Adrenal gland (tissue), 12 donors: ENCODE results near the gene MAIP1. TPM values are rescaled to one million over a fixed set of nuclear protein-coding genes. Genes with fewer than 3 reads are reported as not detected.

ENCODE experiments used
- DNase-seq, 7 donors: peaks; one replicate each; pipeline ENCODE4 v3.0.0-alpha.2; 2019 to 2020
- H3K27ac ChIP-seq, 5 donors: fragments of 200-600 bp; sonication (generic) in 4 of 5; 1 replicate in 3 of 5; 2 replicates in 2 of 5; pipeline versions ENCODE4 v1.5.1 to v1.8.0; 2016 to 2020; ENCODE audit warnings: mild to moderate bottlenecking in 1 of 5
- H3K27me3 ChIP-seq: fragments of 200-600 bp; 2 replicates; pipeline ENCODE4 v1.8.0; 2021
- H3K36me3 ChIP-seq, 2 donors: fragments of 200-600 bp; replicated peaks in 1 of 2; 1 replicate in 1 of 2; 2 replicates in 1 of 2; pipeline versions ENCODE4 v1.5.1 to v1.8.0; 2018 to 2022
- H3K4me1 ChIP-seq, 2 donors: fragments of 200-600 bp; replicated peaks in 1 of 2; 1 replicate in 1 of 2; 2 replicates in 1 of 2; pipeline versions ENCODE4 v1.5.1 to v1.8.0; 2018 to 2021
- H3K4me3 ChIP-seq, 4 donors: fragments of 200-600 bp; sonication (generic) in 3 of 4; one replicate each; pipeline ENCODE4 v1.5.1; 2016 to 2018
- H3K9me3 ChIP-seq, 3 donors: fragments of 200-600 bp; sonication (generic) in 1 of 3; replicated peaks in 1 of 3; 1 replicate in 2 of 3; 2 replicates in 1 of 3; pipeline versions ENCODE4 v1.5.1 to v1.8.0; 2016 to 2021
- POLR2A ChIP-seq, 2 donors: fragments of 450-650 bp; IDR thresholded peaks; one replicate each; pipeline ENCODE4 v1.6.1; 2017; ENCODE audit warnings: antibody characterized with exemption in 2 of 2, mild to moderate bottlenecking in 2 of 2, moderate library complexity in 1 of 2
- whole genome bisulfite sequencing, 4 donors: extraction: QIAGEN DNeasy Blood & Tissue Kit in 2 of 4; methylation state at CpG; one replicate each; pipeline versions ENCODE4 v1.1.5 to v1.1.7; 2013 to 2017; 5-methylcytosine and 5-hydroxymethylcytosine counted together
- intact Hi-C, 2 donors: fragments of 100-400 bp; cut with DNase I; formaldehyde crosslinking; loops; one replicate each; pipeline versions ENCODE4 v1.14.1 to v1.15.0; 2022 to 2023
- polyA plus RNA-seq, 3 donors: library from polyadenylated mRNA; stranded (reverse); fragments of 200-250 nt in 2 of 3; fragments of 350-450 nt in 1 of 3; fragmentation: Illumina TruSeq in 1 of 3; extraction: RNeasy Lipid Tissue Mini Kit (QIAGEN cat#74804) in 1 of 3; gene quantifications; one replicate each; pipeline ENCODE4 v1.2.3, GENCODE V29; 2013 to 2014
- total RNA-seq, 9 donors: library from RNA; depleted of rRNA in 4 of 9; stranded (reverse); fragments of >200 nt in 4 of 9; fragments of 120-200 nt in 1 of 9; fragmentation: NEBNext Ultra II Directional in 1 of 9; extraction: Animal tissue kit (Norgen Biotek cat#: 25700) in 1 of 9; gene quantifications; one replicate each; pipeline versions ENCODE4 v1.1.0 to v1.2.4, GENCODE V29; 2013 to 2023
- TF ChIP-seq, protein P1 (sequence below), 6 experiments: fragments of 450-650 bp in 4 of 6; fragments of 200-600 bp in 2 of 6; sonication (generic) in 1 of 6; IDR thresholded peaks; 1 replicate in 5 of 6; 2 replicates in 1 of 6; pipeline versions ENCODE4 v1.5.1 to v1.8.0; 2016 to 2021; ENCODE audit warnings: antibody characterized with exemption in 6 of 6, mild to moderate bottlenecking in 2 of 6, moderate library complexity in 1 of 6
- donor health status: healthy with polysubstance abuse.
- donor health status: Bipolar disorder and iron deficiency.
- donor health status: DM: yes; HTN: yes; CAD: no.
- donor health status: DM: no; HTN: no; CAD: no.
- donor health status: DM: no; HTN: no; CAD: no.
- donor health status: DM: yes; HTN: yes; CAD: no.

Gene MAIP1
- total and polyA plus RNA-seq, 12 donors, result 6.6 to 55.4 (median 26.3) TPM

DNA sequence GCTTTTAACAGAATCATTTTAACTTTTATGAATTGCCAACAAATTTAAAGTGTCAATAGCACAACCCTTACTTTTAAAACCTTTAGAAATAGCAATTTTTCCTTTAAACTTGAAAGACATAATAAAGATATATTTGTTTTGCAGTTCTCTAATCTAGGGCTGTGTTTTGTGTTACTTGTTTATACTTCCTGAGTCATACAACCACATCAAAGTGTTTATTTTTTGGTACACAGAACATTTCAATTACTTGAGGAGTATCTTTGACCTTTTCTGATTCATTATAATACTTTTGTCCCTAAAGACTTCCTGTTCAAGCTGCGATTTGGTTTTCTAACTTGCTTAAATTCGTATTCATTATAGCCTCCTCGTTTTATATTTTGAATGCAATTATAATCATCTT lies 21.9 kb upstream of the MAIP1 start:
- WGBS, 4 donors, result 29 to 43% (median 34%) methylated on average over 3 of the region's 3 CpGs
- TF ChIP-seq POLR2A (IDR thresholded peaks at IDR 0.05), result no peak
- TF ChIP-seq, protein P1, sequence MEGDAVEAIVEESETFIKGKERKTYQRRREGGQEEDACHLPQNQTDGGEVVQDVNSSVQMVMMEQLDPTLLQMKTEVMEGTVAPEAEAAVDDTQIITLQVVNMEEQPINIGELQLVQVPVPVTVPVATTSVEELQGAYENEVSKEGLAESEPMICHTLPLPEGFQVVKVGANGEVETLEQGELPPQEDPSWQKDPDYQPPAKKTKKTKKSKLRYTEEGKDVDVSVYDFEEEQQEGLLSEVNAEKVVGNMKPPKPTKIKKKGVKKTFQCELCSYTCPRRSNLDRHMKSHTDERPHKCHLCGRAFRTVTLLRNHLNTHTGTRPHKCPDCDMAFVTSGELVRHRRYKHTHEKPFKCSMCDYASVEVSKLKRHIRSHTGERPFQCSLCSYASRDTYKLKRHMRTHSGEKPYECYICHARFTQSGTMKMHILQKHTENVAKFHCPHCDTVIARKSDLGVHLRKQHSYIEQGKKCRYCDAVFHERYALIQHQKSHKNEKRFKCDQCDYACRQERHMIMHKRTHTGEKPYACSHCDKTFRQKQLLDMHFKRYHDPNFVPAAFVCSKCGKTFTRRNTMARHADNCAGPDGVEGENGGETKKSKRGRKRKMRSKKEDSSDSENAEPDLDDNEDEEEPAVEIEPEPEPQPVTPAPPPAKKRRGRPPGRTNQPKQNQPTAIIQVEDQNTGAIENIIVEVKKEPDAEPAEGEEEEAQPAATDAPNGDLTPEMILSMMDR (IDR thresholded peaks at IDR 0.05), result no peak
- intact Hi-C loops, result no loop called here

GRCh38 chr2:199936554-199936953 lies 18.8 kb upstream of the MAIP1 start:
- Histone ChIP-seq H3K27me3 (no peaks in the 10 kb centered on the region), H3K9me3 (no peaks in the 10 kb centered on the region), H3K4me3 (no peak overlapping the region), H3K27ac (no peak overlapping the region), H3K36me3 (peaks cover 0 to 36% of the 10 kb centered on the region in 2 donors), H3K4me1 (peaks cover 9 to 41% of the 10 kb centered on the region in 2 donors)
- intact Hi-C loops, result no loop called here
- DNase-seq, result no peak
- TF ChIP-seq, protein P1 (IDR thresholded peaks at IDR 0.05), result no peak
- no peak for TF ChIP-seq POLR2A (IDR thresholded peaks at IDR 0.05)
- 80 to 94% (median 89%) methylated on average over 2 of the region's 2 CpGs for WGBS, 4 donors

More for the DNA sequence above, 21.9 kb upstream of the MAIP1 start:
- H3K4me3 ChIP-seq, result no peak overlapping the region
- peaks cover 0 to 39% of the 10 kb centered on the region in 2 donors for H3K36me3 ChIP-seq
- H3K27ac ChIP-seq, result no peak overlapping the region
- no peaks in the 10 kb centered on the region for H3K9me3 ChIP-seq
- no peaks in the 10 kb centered on the region for H3K27me3 ChIP-seq
- H3K4me1 ChIP-seq, result peaks cover 9 to 53% of the 10 kb centered on the region in 2 donors
- no peak for DNase-seq

DNA sequence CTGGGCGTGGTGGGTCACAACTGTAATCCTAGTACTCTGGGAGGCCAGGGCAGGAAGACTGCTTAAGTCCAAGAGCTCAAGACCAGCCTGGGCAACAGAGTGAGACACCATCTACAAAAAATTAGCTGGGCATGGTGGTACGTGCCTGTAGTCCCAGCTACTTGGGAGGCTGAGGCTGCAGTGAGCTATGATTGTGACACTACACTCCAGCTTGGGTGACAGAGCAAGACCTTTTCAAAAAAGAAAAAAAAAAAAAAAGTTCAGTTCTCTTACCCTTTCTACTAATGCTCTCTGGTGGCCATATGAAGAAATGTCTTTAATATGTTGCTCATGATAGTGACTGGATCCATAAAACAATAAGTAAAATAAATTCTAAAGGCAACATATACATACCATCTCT lies 15.0 kb upstream of the MAIP1 start:
- no peak overlapping the region for H3K27ac ChIP-seq
- intact Hi-C loops, result loop anchor here in 1 of 2 donors (10.0 kb wide), 1 partner anchor 86 kb away; the partner anchor contains the start of gene FTCDNL1
- no peaks in the 10 kb centered on the region for H3K9me3 ChIP-seq
- TF ChIP-seq POLR2A (IDR thresholded peaks at IDR 0.05), result no peak
- TF ChIP-seq, protein P1 (IDR thresholded peaks at IDR 0.05), result peak; percentile 18 to 64 (median 46)
- H3K27me3 ChIP-seq, result no peaks in the 10 kb centered on the region
- H3K36me3 ChIP-seq, result peaks cover 0 to 15% of the 10 kb centered on the region in 2 donors
- 62 to 79% (median 75%) methylated on average over 2 of the region's 2 CpGs for WGBS, 4 donors
- H3K4me1 ChIP-seq, result peaks cover 12 to 19% of the 10 kb centered on the region in 2 donors
- DNase-seq, result peak in 4 of 7 donors; percentile 28 to 51 (median 40)
- H3K4me3 ChIP-seq, result no peak overlapping the region

DNA sequence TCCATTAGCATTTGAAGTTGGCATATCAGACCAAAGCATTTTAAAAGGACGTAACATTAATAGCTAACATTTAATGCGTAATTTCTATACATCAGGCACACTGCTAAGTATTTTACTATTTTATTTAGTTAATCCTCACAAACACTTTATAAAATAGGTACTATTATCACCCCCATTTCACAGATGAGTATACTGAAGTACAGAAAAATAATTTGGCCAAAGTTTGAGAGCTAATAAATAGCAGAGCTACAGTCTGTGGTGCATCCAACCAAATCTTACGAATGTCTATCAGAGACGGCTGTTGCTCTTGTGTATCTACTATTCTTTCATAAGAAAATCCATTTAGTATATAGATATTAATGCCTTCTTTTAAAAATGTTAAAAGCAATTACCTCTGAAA lies 12.0 kb upstream of the MAIP1 start:
- no peaks in the 10 kb centered on the region for H3K9me3 ChIP-seq
- TF ChIP-seq, protein P1 (IDR thresholded peaks at IDR 0.05), result no peak
- peaks cover 0 to 25% of the 10 kb centered on the region in 2 donors for H3K36me3 ChIP-seq
- intact Hi-C loops, result loop anchor here in 1 of 2 donors (10.0 kb wide), 1 partner anchor 89 kb away; the partner anchor contains the start of gene FTCDNL1
- WGBS, 4 donors, result 94 to 98% (median 95%) methylated on average over 4 of the region's 4 CpGs
- peaks cover 12 to 38% of the 10 kb centered on the region in 2 donors for H3K4me1 ChIP-seq
- no peaks in the 10 kb centered on the region for H3K27me3 ChIP-seq
- DNase-seq, result no peak
- H3K27ac ChIP-seq, result no peak overlapping the region
- H3K4me3 ChIP-seq, result no peak overlapping the region
